Measurements from ENCODE around the gene EFNA5.

DNA sequence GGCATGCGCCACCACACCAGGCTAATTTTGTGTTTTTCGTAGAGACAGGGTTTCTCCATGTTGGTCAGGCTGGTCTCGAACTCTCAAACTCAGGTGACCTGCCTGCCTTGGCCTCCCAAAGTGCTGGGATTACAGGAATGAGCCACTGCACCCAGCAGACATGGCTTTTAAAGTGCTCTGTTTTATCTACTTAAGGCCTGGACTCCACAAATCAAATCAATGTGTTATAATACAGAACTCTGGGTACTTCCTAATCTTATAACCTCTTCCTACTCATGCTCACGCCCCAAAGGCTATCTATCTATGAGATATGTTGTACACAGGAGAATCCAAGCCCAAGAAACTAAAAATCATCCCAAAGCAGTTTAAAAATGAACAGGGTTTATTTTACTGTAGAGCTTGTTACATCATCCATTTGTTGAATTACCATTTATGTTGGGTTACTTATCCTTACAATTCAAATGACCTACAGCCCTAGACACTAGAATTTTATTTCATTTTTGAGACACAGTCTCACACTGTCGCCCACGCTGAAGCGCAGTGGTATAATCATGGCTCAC is 155.1 kb downstream of the EFNA5 start:
- TF ChIP-seq POLR2A (IDR thresholded peaks at IDR 0.05; ENCODE audit: low read length) (no peak), GATA1 (IDR thresholded peaks at IDR 0.05; ENCODE audit: low read depth, low read length) (no peak)

Data from erythroblast (primary cell).